Suprapubic skin (tissue), 4 donors: Measurements from ENCODE around the gene SEC23IP.

Source experiments
- CTCF ChIP-seq, 2 donors: fragments of 200-600 bp in 1 of 2; fragments of 450-650 bp in 1 of 2; sonication (generic) in 1 of 2; IDR thresholded peaks; one replicate each; pipeline ENCODE4 v1.5.1; 2016 to 2019; ENCODE audit warnings: antibody characterized with exemption in 2 of 2, mild to moderate bottlenecking in 1 of 2, moderate library complexity in 1 of 2
- POLR2A ChIP-seq, 2 donors: fragments of 450-650 bp; IDR thresholded peaks; one replicate each; pipeline ENCODE4 v1.6.1; 2017; ENCODE audit warnings: antibody characterized with exemption in 2 of 2, mild to moderate bottlenecking in 2 of 2, moderate library complexity in 2 of 2
- POLR2AphosphoS5 ChIP-seq, 3 donors: sonication (generic); formaldehyde crosslinking; IDR thresholded peaks; one replicate each; pipeline ENCODE4 v1.6.1; 2017; ENCODE audit warnings: antibody characterized with exemption in 3 of 3

GRCh38 chr10:119981826-119982225, 89.3 kb downstream of the SEC23IP start:
- no peak for TF ChIP-seq POLR2A (IDR thresholded peaks at IDR 0.05)
- no peak for TF ChIP-seq CTCF (IDR thresholded peaks at IDR 0.05)
- no peak for TF ChIP-seq POLR2AphosphoS5 (IDR thresholded peaks at IDR 0.05)
